HEK293T (cell line): Measurements from ENCODE around the gene KBTBD13.
A peak's percentile ranks its signal among the peaks of the same experiment; 100 is the strongest.

Experiments
- CTCF ChIA-PET: fragments of 350-600 bp; formaldehyde crosslinking; extraction: SDS; loops from one replicate; lab custom pipeline; 2021; ENCODE audit warnings: antibody characterized with exemption, inconsistent platforms; lab: Yijun Ruan, JAX
- POLR2A ChIA-PET: fragments of 350-600 bp; formaldehyde crosslinking; extraction: SDS; loops from one replicate; lab custom pipeline; 2020; ENCODE audit warnings: antibody characterized with exemption, inconsistent platforms; lab: Yijun Ruan, JAX
- DNase-seq: peaks from one replicate; pipeline ENCODE4 v3.0.0; 2012; ENCODE audit warnings: mixed read lengths; ENCODE audit errors: extremely low spot score
- ARNT ChIP-seq: fragments of 450-650 bp; IDR thresholded peaks from 2 replicates; pipeline ENCODE4 v1.6.1; 2017; ENCODE audit warnings: mild to moderate bottlenecking
- BHLHE40 ChIP-seq: fragments of 450-650 bp; IDR thresholded peaks from 2 replicates; pipeline ENCODE4 v1.6.1; 2016; ENCODE audit warnings: mild to moderate bottlenecking, moderate library complexity, borderline replicate concordance
- CTBP1 ChIP-seq: fragments of 450-650 bp; IDR thresholded peaks from 2 replicates; pipeline ENCODE4 v1.6.1; 2016; ENCODE audit warnings: borderline replicate concordance
- ELF4 ChIP-seq: fragments of 450-650 bp; IDR thresholded peaks from 2 replicates; pipeline ENCODE4 v1.6.1; 2017; ENCODE audit warnings: antibody characterized with exemption
- FOXA1 ChIP-seq: fragments of 450-650 bp; IDR thresholded peaks from 2 replicates; pipeline ENCODE4 v1.6.1; 2016; ENCODE audit warnings: mild to moderate bottlenecking
- FOXK2 ChIP-seq: fragments of 450-650 bp; IDR thresholded peaks from 2 replicates; pipeline ENCODE4 v1.6.1; 2016; ENCODE audit warnings: mild to moderate bottlenecking
- FOXM1 ChIP-seq: fragments of 450-650 bp; IDR thresholded peaks from 2 replicates; pipeline ENCODE4 v1.6.1; 2017; ENCODE audit warnings: mild to moderate bottlenecking, borderline replicate concordance
- HDGF ChIP-seq: fragments of 450-650 bp; IDR thresholded peaks from 2 replicates; pipeline ENCODE4 v1.6.1; 2017; ENCODE audit warnings: antibody characterized with exemption, borderline replicate concordance
- L3MBTL2 ChIP-seq: fragments of 450-650 bp; conservative IDR thresholded peaks from 2 replicates; pipeline ENCODE4 v1.6.1; 2016; ENCODE audit warnings: mild to moderate bottlenecking
- LEF1 ChIP-seq: fragments of 450-650 bp; IDR thresholded peaks from 2 replicates; pipeline ENCODE4 v1.6.1; 2017; ENCODE audit warnings: mild to moderate bottlenecking, borderline replicate concordance
- NFRKB ChIP-seq: fragments of 450-650 bp; IDR thresholded peaks from 2 replicates; pipeline ENCODE4 v1.6.1; 2016; ENCODE audit warnings: mild to moderate bottlenecking, moderate library complexity
- SP1 ChIP-seq: fragments of 450-650 bp; IDR thresholded peaks from 2 replicates; pipeline ENCODE4 v1.6.1; 2017
- SUZ12 ChIP-seq: fragments of 450-650 bp; IDR thresholded peaks from 2 replicates; pipeline ENCODE4 v1.6.1; 2016; ENCODE audit warnings: mild to moderate bottlenecking
- TARDBP ChIP-seq: fragments of 450-650 bp; IDR thresholded peaks from 2 replicates; pipeline ENCODE4 v1.6.1; 2016
- ZNF384 ChIP-seq: fragments of 450-650 bp; IDR thresholded peaks from 2 replicates; pipeline ENCODE4 v1.6.1; 2016
- TF ChIP-seq, protein P1 (sequence below): fragments of 450-650 bp; IDR thresholded peaks from 2 replicates; pipeline ENCODE4 v1.6.1; 2016

Gene KBTBD13

DNA sequence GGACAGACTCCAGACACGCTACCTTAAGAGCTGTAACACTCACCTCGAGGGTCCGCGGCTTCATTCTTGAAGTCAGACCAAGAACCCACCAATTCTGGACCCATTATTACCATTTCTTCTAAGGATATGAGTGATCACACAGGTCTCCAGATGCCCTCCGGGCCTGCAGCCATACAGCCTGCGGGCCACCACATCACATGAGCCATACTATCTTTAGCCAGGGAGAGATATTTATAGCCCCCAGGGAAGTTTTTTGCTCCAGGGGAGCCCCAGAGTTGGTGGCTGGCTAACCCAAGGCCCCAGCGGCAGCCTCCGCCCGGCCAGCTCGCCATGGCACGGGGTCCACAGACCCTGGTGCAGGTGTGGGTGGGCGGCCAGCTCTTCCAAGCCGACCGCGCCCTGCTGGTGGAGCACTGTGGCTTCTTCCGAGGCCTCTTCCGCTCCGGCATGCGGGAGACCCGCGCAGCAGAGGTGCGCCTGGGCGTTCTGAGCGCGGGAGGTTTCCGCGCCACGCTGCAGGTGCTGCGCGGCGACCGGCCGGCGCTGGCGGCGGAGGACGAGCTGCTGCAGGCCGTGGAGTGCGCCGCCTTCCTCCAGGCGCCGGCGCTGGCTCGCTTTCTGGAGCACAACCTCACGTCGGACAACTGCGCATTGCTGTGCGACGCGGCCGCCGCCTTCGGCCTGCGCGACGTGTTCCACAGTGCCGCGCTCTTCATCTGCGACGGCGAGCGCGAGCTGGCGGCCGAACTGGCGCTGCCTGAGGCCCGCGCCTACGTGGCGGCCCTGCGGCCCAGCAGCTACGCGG lies at the start of gene KBTBD13:
TSS of gene KBTBD13 (plus strand) at position 261 of the 805 bp plus-strand sequence. CDS start at position 331, 70 bp downstream.
- ChIA-PET CTCF (no interaction called here), POLR2A (no interaction called here)
- DNase-seq, result no peak
- TF ChIP-seq CTBP1 (no peak), ZNF384 (no peak), FOXK2 (no peak), TARDBP (no peak), HDGF (no peak), L3MBTL2 (no peak), SP1 (no peak), ARNT (no peak), FOXM1 (no peak), NFRKB (no peak), BHLHE40 (no peak)
- TF ChIP-seq, protein P1, sequence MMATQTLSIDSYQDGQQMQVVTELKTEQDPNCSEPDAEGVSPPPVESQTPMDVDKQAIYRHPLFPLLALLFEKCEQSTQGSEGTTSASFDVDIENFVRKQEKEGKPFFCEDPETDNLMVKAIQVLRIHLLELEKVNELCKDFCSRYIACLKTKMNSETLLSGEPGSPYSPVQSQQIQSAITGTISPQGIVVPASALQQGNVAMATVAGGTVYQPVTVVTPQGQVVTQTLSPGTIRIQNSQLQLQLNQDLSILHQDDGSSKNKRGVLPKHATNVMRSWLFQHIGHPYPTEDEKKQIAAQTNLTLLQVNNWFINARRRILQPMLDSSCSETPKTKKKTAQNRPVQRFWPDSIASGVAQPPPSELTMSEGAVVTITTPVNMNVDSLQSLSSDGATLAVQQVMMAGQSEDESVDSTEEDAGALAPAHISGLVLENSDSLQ, result no peak

GRCh38 chr15:65026756-65027155 lies 49.8 kb upstream of the KBTBD13 start:
- ChIA-PET CTCF (no interaction called here), POLR2A (no interaction called here)
- TF ChIP-seq SUZ12, result no peak
- TF ChIP-seq FOXM1, result no peak
- no peak for TF ChIP-seq NFRKB
- no peak for TF ChIP-seq HDGF
- no peak for TF ChIP-seq L3MBTL2
- no peak for DNase-seq

DNA sequence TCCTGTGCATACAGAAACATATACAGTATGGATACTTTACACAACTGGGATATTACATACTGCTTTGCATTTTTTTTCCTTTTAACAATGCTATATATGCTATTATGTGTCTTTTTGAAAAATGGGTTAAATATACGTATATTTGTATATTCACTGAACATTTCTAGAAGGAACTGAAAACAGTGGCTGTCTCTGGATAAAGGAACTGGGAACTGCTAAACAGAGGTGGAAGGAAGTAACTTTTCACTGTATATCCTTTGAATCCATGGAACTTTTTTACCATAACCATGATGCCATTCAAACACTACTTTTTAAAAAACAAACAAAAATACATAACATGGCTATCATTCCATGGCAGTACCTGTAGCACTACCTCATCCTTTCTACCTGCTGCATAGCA lies 49.0 kb upstream of the KBTBD13 start:
- no peak for DNase-seq
- ChIA-PET POLR2A (no interaction called here), CTCF (no interaction called here)
- no peak for TF ChIP-seq ZNF384
- TF ChIP-seq LEF1, result no peak
- TF ChIP-seq ARNT, result no peak
- TF ChIP-seq FOXK2, result no peak
- no peak for TF ChIP-seq L3MBTL2
- TF ChIP-seq SP1, result no peak
- no peak for TF ChIP-seq BHLHE40
- no peak for TF ChIP-seq NFRKB
- no peak for TF ChIP-seq HDGF
- no peak for TF ChIP-seq FOXM1
- TF ChIP-seq SUZ12, result no peak
- TF ChIP-seq FOXA1, result no peak
- TF ChIP-seq, protein P1, result no peak
- TF ChIP-seq CTBP1, result no peak
- no peak for TF ChIP-seq TARDBP
- TF ChIP-seq ELF4, result no peak

GRCh38 chr15:65028338-65028737 lies 48.2 kb upstream of the KBTBD13 start:
- DNase-seq, result no peak
- TF ChIP-seq SUZ12 (no peak), CTBP1 (no peak), SP1 (no peak), L3MBTL2 (no peak), FOXA1 (no peak), FOXM1 (no peak), LEF1 (no peak), HDGF (no peak), NFRKB (no peak), ZNF384 (no peak), ARNT (no peak)
- POLR2A ChIA-PET, result no interaction called here
- CTCF ChIA-PET, result no interaction called here

GRCh38 chr15:65028921-65029735 lies 47.4 kb upstream of the KBTBD13 start, which contains the start of gene MTFMT:
MTFMT (minus strand) TSS chr15:65029639; CDS start chr15:65029613, 26 bp downstream.
- peak; percentile 93 for DNase-seq
- ChIA-PET POLR2A (no interaction called here), CTCF (no interaction called here)
- TF ChIP-seq BHLHE40 (no peak), L3MBTL2 (no peak), FOXM1 (no peak), ELF4 (no peak), FOXK2 (no peak), ARNT (no peak), TARDBP (no peak), LEF1 (no peak), ZNF384 (no peak), SUZ12 (no peak), FOXA1 (no peak), HDGF (no peak), SP1 (no peak), CTBP1 (no peak)
- TF ChIP-seq, protein P1, result no peak
